Activated gamma-delta T cell treated with anti-CD3 and anti-CD28 coated beads, Interleukin-2, amount 50 U/mL, for 16 hours (primary cell): ENCODE measurements around the gene PPP3CB.
"Not testable (repeated sequence)": the region's sequence is repeated elsewhere in the genome, so short reads cannot be mapped to it uniquely, and the experiment has no call there.

Source experiments
- DNase-seq: peaks from one replicate; pipeline ENCODE4 v3.0.0-alpha.2; 2020; ENCODE audit warnings: low read depth

The PPP3CB gene

GRCh38 chr10:73414230-73414945, 81.4 kb downstream of the PPP3CB start:
- no peak for DNase-seq

GRCh38 chr10:73413528-73414229, 82.1 kb downstream of the PPP3CB start, which contains the start of gene ANXA7:
TSS of gene ANXA7 (minus strand) at chr10:73414058. CDS start at chr10:73400856, 13,202 bp downstream.
- DNase-seq = peak; percentile 92

- DNase-seq = peak; percentile 18
These were observed 82.7 kb downstream of the PPP3CB start for GRCh38 chr10:73413108-73413527.

GRCh38 chr10:73410897-73411296, 84.9 kb downstream of the PPP3CB start:
- no peak for DNase-seq

GRCh38 chr10:73408978-73409521, 86.8 kb downstream of the PPP3CB start:
- no peak for DNase-seq

- no peak for DNase-seq
These were observed 87.8 kb downstream of the PPP3CB start for GRCh38 chr10:73408061-73408460.

- no peak for DNase-seq
These were observed 88.3 kb downstream of the PPP3CB start for GRCh38 chr10:73407495-73407894.

GRCh38 chr10:73406846-73407245, 89.0 kb downstream of the PPP3CB start:
- no peak for DNase-seq

GRCh38 chr10:73405556-73405955, 90.3 kb downstream of the PPP3CB start:
- no peak for DNase-seq

GRCh38 chr10:73404690-73405089, 91.1 kb downstream of the PPP3CB start:
- no peak for DNase-seq

GRCh38 chr10:73401636-73402035, 94.2 kb downstream of the PPP3CB start:
- DNase-seq = no peak

- no peak for DNase-seq
These were observed 96.8 kb downstream of the PPP3CB start for GRCh38 chr10:73399063-73399462.

- DNase-seq = no peak
These were observed 97.8 kb downstream of the PPP3CB start for GRCh38 chr10:73398024-73398423.

- not testable (repeated sequence) for DNase-seq
These were observed 101.5 kb downstream of the PPP3CB start for GRCh38 chr10:73394325-73394724.

GRCh38 chr10:73388228-73388627, 107.6 kb downstream of the PPP3CB start:
- no peak for DNase-seq

GRCh38 chr10:73386583-73386982, 109.2 kb downstream of the PPP3CB start:
- DNase-seq = no peak
